ENCODE data around the gene NT5C3A.
"Not testable (repeated sequence)": the region's sequence is repeated elsewhere in the genome, so short reads cannot be mapped to it uniquely, and the experiment has no call there.

Gene NT5C3A

GRCh38 chr7:33062023-33062781, at the start of gene NT5C3A:
TSS of gene NT5C3A (minus strand) at chr7:33062776. CDS start at chr7:33062705, 71 bp downstream.
- FAIRE-seq: no peak

DNA sequence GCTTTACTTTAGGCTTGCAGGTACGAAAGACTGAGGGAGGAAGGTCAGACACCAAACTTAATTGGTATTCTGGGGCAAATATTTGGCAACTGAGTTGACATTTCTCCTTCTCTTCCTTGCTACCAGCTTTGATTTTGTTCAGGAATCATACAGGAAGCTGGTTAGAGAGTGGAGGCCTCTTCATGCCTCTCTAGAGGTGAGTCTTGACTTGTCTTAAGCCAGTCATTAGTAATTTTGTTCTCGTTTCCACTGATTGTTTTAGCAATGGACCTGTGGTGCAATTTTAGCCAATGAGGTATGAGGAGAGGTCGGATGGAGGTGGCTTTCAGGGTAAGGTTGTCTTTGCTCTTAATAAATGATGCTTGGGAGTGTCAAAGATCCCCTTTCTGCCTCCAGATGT, 49.0 kb upstream of the NT5C3A start:
- FAIRE-seq: no peak

GRCh38 chr7:33109758-33110238, 47.2 kb upstream of the NT5C3A start:
- no peak for FAIRE-seq

GRCh38 chr7:33109005-33109757, 46.6 kb upstream of the NT5C3A start, which contains the start of gene RP9:
TSS of gene RP9 (minus strand) at chr7:33109404. CDS start at chr7:33109372, 32 bp downstream.
- FAIRE-seq: no peak

DNA sequence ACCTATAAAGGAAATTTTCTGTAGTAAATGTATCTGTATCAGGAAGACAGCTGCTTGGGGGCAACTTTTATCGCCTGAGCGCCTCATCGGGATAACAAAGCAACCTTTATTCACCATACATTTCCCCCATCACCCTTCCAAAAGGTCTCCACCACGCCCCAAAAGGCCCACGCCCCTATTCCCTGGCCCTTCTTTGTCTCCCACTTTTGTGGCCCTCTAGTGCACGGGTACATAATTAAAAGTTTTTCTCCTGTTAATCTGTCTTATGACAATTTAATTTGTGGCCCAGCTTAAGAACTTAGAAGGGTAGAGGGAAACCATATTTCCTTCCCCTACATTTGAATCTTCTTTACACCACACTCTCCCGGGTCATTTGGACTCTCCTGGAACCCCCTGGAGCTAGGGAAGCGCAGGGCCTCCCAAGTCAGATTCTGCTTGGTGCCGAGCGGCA, 46.0 kb upstream of the NT5C3A start:
- FAIRE-seq: peak; percentile 13

DNA sequence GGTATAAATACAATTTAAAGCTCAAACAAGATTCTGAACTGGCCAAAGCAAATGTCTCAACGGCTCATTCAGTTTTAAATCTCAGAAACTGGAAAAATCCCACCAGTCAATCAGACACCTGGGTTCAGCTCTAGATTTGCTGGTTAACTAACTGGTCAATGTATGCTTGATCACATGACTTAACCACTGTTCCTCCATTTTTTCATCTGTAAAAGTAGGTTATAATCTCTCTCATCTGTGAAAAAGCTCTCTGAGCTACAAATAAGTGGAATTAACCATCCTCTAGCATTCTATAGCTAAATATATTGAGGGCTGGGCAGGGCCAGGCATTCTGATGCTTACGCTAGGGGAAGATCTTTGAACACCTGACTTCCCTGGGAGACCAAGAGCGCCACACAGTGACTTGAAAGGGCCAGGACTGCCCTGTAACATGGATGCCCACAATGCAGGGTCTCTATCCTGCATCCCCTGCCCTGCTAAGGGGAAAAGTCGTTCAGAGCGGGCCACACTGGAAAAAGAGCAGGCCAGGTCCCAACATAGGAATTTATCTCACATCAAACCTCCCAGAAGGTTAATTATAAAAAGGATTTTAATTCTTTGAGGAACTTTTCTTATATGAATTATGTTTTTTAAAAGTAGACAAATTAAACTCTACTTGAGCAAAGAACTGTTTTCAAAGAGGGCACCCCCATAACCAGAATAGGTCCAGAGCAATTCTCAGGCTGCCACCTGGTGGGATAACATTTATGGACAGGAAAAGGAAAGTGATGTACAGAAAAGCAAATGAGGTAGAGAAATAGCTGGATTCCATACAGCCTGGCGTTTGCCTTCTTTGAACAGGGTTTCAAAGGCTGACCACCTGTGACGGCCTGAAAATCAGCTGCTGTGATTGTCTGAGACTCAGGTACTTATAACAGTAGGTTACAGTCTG, 44.8 kb upstream of the NT5C3A start:
- peak; percentile 79 for FAIRE-seq

- FAIRE-seq: no peak
These were observed 39.3 kb upstream of the NT5C3A start for GRCh38 chr7:33101906-33102305.

GRCh38 chr7:33100770-33101169, 38.2 kb upstream of the NT5C3A start:
- no peak for FAIRE-seq

DNA sequence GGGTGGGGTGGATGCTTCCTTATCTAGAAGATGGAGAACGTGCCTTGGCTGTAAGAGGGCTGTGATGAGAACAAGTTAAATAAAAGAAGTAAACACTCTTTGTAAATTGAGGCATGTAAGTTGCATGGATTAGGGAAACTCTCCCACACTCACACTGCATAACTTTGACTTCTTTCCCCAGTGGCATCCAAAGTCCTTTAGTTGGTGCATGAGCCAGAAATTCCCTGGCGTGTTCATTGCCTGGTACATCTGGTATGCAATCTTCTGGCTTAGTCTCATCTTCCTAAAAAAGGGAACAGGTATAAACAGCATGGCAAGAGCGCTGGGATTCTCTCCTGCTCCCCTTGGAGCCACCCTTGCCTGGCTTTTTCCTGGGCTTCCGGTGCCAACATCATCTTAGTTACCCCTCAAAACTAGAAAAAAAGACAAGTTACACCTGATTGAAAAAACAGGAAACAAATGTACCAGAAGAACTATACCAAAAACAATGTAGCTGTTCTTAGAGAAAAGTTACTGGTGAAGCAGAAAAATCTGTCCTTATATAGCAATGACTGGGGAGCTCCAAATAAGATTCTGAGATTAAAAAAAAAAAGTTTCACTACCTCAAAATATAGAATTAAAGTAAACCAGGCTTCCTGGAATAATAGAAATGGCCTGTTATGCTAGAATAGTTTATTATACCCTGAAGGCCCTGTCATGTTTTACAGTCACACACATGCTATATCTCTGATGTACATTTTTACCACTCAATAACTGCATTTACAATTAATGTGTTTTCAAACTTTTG, 36.8 kb upstream of the NT5C3A start:
- FAIRE-seq: no peak

DNA sequence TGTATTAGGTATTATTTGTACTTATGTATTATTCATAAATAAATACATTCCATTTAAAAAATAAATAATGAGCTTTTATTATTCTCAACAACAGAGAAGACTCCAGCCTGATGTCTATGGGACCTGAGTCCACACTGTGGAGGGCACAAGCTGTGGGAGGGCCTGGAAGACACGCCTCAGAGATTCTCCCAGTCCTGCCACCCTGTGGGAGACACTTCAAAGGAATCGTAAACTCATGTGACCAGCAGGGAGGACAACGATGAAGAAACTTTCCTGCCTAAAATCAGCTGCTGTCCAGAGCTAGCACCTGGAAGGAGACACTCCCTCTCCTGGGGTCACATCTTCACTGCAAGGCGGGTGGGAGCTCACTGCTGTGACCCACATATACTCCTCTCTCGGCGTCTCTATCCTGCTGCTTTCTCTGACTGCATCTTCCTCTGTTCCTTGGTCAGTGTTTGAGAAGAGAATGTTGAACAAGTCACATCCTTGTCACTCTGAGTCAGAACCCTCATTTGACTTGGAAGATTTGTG, 32.2 kb upstream of the NT5C3A start:
- not testable (repeated sequence) for FAIRE-seq

- FAIRE-seq: no peak
These were observed 30.7 kb upstream of the NT5C3A start for GRCh38 chr7:33093266-33093665.

DNA sequence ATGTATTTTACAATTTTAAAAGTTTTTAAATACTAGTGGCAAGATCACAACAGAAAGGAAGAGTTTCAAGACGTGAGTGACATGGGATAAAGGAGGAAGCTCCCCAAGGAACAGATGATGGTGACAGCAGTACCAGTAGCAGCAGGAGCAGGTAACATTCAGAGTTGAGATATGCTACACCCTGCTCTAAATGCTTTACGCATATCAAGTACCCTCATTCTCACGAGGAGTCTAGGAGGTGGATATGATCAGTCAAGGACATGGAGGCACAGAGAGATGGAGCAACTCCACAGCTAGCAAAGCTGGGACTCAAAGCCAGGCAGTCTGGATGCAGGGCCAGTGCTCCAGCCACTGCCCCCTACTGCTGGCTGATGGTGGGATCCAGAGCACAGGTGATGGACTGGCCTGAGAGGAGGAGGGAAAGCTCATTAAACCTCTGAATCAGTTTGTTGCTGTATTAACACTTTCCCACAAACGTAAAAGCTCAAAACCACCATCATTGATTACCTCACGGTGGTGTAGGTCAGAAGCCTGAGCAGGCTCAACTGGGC, 29.1 kb upstream of the NT5C3A start:
- FAIRE-seq: no peak

DNA sequence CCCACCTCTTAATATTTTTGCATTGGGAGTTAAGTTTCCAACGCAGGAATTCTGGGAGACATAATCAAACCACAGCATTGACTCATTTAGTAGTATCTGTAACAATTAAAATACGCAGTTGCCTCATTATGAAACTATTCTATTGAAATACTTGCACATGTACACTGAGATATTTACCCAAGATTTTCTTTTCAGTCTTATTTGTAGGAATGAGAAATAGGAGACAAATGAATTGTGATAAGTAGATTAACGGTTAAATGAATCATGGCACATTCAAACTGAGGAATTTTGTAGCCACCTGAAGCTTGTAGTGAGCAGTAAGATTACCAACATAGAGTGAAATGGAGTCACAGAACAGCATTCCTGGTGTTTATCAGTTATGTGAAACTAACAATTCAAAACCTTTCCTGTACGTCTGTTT, 28.5 kb upstream of the NT5C3A start:
- FAIRE-seq: no peak

GRCh38 chr7:33089142-33089541, 26.6 kb upstream of the NT5C3A start:
- no peak for FAIRE-seq

GRCh38 chr7:33087858-33088257, 25.3 kb upstream of the NT5C3A start:
- FAIRE-seq: no peak

GRCh38 chr7:33087356-33087755, 24.8 kb upstream of the NT5C3A start:
- no peak for FAIRE-seq

GRCh38 chr7:33079763-33080690, 17.5 kb upstream of the NT5C3A start:
- no peak for FAIRE-seq

GRCh38 chr7:33079096-33079495, 16.5 kb upstream of the NT5C3A start:
- no peak for FAIRE-seq

DNA sequence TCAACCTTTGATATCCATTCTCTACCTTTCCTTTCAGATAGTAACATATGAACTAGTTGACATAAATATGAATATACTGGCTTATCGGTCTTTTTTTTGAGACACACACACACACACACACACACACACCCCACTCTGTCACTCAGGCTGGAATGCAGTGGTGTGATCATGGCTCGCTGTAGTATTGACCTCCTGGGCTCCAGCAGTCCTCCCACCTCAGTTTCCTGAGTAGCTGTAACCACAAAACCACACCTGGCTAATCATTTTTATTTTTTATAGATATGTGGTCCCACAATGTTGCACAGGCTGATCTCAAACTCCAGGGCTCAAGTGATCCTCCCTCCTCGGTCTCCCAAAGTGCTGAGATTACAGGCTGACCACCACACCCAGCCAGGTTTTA, 14.2 kb upstream of the NT5C3A start:
- no peak for FAIRE-seq
